ENCODE measurements around the gene CDKL1.
"Not testable (repeated sequence)": the region's sequence is repeated elsewhere in the genome, so short reads cannot be mapped to it uniquely, and the experiment has no call there.

CDKL1 gene

DNA sequence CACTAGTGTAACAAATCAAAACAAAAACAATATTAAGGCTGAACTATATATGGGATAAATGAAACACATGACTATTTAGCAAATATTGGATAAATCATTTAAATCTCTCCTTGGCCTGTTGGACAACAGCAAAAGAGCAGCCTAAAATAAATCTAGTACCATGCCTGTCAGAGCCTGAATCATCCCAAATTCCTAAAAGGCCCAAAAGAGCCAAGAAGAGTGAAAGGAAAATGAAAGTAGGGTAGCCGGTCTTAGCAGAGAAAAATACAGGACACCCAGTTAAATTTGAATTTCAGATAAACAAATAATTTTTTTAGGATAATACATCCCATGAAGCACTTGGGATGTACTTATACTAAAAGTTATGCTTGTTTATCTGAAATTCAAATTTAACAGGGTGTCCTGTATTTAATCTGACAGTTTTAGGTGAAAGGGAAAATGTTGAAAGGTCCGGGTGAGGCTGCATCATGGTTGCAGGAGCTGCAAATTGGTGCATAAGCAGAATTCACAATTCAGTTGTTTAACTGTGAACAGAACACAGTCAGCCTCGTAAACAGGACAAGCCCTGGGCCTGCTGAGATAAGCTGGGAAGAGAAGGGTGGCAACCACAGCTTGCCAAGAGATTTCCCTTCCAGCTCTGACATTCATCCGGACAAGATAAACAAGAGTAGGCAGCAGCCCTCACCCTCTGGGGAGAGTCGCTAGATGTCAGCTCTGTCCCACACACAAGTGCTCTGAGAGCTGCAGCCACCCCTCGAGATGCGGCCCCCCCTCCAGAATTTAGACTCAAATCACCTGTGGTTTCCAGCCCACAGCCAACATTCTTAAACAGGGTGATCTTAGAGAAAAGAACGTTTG, 54.2 kb downstream of the CDKL1 start:
- DNase-seq (ENCODE audit: low read depth, low spot score) = peak; percentile 60
- no peak overlapping the region for H3K4me3 ChIP-seq (ENCODE audit: low read length)

DNA sequence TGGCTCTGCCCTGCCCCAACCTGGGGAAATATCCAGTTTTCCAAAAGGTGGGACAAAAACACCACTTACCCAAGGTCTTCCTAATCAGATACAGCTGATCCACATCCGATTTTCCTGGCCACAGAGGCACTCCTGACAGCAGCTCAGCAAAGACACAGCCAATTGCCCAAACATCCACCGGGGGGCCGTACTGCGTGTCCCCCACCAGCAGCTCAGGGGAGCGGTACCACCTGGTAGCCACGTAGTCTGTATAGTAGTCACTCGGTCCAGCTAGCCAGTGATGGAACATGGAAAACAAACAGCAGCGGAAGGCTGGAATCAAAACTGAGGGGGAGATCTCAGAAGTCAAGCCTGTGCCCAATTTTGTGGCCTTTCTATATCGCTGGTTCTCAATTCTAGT, 55.7 kb downstream of the CDKL1 start:
- DNase-seq (ENCODE audit: low read depth, low spot score) = no peak
- H3K4me3 ChIP-seq (ENCODE audit: low read length) = no peak overlapping the region

DNA sequence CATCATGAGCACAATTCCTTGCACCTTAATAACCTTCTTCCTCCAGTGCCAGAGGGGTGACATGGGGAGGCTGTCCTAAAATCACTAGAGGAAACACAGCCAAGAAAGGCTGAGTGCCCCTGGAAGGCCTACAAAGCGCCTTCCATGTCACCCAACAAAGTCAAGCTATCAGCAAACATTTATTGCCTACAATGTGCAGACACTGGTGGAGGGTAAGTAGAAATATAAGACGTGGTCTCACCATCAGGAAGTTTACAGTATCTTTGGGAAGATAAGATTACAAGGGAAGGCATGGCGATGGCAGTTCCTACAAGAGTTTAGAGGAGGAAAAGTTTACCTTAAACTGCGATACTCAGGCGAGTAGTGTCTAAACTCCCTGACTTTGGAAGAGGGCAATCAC, 56.6 kb downstream of the CDKL1 start:
- no peak overlapping the region for H3K4me3 ChIP-seq (ENCODE audit: low read length)
- no peak for DNase-seq (ENCODE audit: low read depth, low spot score)

DNA sequence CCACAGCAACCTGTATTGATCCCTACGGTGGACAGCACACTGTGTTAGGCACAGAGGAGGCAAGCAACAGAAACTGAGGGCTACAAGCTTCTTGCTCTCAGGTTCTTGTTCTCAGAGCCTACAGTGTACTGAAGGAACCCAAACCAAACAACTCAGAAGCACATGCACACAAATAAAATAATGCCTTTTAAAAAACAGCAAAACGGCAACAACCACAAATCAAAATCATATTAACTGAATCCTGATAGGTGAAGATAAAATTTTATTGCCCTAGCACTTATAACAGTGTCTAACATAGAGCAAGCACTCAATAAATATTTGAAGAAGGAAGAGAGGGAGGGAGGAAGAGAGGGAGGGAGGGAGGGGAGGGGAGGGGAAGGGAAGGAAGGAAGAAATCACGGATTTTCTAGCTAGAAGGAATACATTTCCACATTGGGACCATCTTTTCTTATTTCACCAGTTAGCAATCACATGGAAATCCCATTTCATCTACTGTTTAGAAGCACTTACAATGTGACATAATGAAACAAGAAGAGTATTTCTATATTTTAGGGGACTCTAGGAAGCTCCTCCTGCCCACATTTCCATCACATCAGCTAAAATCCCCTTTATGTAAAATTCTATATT, 57.4 kb downstream of the CDKL1 start:
- no peak overlapping the region for H3K4me3 ChIP-seq (ENCODE audit: low read length)
- no peak for DNase-seq (ENCODE audit: low read depth, low spot score)

DNA sequence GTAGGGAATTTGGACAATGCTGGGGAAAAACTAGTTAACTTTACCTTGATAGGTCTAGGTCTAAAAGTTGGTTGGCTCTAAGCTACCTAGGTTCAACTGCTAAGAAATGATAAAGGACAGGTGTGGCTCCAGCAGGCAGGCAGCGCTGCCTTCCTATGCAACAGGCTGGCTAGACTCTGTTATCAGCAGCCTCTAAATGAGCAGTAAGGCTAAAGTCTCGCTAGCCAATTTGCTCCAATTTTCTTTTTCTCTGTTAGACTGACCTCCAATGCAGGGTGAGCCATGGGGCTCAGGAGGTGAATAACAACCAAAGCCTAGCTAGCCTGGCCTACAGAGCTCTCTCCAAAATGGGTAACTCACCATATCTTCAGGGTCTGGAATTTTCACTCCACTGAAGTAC, 58.1 kb downstream of the CDKL1 start:
- DNase-seq (ENCODE audit: low read depth, low spot score) = no peak
- H3K4me3 ChIP-seq (ENCODE audit: low read length) = no peak overlapping the region

DNA sequence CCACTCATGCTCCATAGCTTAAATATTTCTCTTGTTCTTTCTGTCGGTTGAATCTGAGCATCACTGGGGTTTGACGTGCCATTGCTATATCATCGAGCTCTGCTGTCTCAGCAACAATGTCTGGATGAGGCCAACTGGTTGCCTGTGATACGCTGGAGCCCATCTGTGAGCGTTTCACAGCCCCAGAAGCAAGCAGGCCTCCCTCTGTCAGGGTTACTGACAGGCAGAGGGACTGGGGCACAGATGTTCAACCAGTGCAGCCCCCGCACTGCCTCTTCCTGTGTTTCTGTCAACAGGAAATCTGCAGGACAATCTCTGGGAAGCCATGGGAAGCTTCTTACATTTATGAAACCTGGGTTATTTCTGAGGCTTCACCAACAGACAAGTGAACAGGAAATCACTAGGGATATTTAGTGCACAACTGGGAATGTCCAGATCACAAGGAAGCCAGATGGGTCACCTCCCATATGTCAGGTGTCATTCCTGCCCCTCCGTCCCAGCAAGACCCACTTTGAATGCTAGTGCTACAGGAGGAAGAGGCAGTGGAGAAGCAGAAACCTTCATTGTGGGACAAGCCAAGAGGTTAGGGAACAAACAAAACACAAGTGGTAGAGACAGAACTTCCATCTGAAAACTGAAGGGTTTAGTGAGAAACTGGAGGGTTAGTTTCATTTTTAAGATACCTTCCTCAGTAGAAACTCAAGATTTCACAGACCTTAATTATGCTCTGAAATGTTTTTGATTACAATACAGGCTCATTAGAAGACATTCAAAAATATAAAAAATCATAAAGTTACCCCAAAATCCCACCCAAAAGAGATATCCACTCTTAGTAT, 60.5 kb downstream of the CDKL1 start:
- no peak for DNase-seq (ENCODE audit: low read depth, low spot score)
- no peak overlapping the region for H3K4me3 ChIP-seq (ENCODE audit: low read length)

DNA sequence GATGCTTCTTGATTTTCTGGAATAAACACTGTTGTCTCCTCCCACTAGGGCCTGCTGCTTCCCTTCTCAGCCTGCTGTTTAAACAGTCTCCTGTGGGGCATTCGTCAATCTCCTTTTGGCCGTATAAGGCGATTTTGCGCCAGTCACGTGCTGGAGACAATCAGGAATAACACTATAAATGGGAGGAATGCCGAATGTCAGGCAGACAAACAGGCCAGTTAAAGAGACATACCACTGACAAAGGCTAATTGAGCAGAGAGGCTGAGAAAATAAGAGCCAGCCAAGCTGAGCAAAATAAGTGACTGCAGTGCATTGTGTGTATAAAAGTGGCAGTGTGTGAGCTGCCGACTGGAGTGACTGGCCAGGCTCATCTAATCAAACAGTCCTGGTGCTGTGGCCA, 61.3 kb downstream of the CDKL1 start:
- no peak overlapping the region for H3K4me3 ChIP-seq (ENCODE audit: low read length)
- no peak for DNase-seq (ENCODE audit: low read depth, low spot score)

DNA sequence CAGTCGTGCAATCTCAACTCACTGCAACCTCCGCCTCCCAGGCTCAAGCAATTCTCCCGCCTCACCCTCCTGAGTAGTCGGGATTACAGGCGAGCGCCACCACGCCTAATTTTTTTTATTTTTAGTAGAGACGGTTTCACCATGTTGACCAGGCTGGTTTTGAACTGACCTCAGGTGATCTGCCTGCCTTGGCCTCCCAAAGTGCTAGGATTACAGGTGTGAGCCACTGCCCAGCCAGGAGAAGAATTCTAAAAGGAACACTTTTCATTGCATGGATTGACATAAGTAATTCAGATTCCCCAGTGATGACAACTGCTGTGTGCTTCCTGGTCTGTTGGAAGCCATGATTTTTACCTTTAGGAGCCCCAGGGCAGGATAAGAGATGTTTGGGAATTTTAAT, 62.5 kb downstream of the CDKL1 start:
- H3K4me3 ChIP-seq (ENCODE audit: low read length) = no peak overlapping the region
- no peak for DNase-seq (ENCODE audit: low read depth, low spot score)

DNA sequence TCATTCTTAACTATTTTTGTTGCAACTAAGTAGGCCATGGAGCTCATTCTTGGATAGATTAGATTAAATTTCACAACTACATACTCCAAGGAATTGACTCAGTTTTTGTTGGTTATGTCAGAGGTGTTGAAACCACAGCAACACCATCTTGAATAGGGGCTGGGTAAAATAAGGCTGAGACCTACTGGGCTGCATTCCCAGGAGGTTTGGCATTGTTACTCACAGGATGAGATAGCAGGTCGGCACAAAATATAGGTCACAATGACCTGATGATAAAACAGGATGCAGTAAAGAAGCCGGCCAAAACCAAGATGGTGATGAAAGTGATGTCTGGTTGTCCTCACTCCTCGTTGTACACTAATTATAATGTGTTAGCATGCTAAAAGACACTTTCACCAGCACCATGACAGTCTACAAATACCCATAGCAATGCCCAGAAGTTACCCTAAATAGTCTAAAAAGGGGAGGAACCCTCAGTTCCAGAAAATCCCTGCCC, 63.6 kb downstream of the CDKL1 start:
- no peak overlapping the region for H3K4me3 ChIP-seq (ENCODE audit: low read length)
- no peak for DNase-seq (ENCODE audit: low read depth, low spot score)

DNA sequence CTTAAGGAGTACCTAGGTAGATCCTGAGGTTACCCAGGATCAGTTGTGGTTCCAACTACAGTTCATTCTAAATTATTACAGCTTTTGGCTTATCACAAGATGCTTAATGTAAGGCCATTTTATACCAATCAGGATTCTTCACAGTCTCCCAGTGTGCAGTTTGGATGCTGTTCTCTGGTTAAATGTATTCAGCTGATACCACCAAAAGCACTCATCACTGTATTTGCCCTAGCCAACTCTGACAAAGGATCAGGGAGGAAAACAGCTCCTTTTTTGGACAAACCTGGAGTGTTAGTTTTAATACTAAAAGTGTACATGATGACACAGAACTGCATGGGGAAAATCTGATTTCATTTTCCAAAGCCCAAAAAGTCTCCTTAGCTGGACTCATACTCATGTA, 65.1 kb downstream of the CDKL1 start:
- no peak overlapping the region for H3K4me3 ChIP-seq (ENCODE audit: low read length)
- no peak for DNase-seq (ENCODE audit: low read depth, low spot score)

DNA sequence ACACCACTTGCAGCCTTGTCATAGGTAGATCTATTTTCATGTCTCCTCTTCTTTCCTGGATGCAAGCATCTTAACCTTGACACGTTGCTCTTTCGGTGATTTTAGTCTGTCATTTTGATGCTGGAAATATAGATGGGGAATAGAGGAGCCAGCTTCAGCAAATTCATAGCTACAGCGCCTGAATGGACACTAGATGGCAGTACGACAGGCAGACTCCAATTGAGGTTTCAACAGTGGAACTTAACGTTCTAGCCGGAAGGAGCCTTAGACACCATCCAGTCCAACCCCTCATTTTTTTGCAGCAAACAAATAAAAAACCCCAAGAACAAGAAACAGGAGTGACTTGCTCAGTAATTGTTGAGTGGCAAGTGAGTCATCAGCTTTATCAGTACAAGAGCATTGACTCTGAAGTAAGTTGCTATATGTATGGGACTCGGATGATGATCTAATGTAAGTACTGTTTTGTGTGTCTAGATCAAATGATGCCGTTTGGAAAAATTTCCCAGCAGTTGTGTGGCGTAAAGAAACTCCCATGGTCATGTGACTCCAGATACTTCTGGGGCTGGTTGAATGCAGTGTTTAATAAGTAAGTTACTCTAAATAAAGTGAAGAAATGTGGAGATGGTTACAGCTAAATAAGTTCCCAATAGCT, 75.5 kb downstream of the CDKL1 start:
- H3K4me3 ChIP-seq (ENCODE audit: low read length) = peak overlapping the region; percentile 11
- DNase-seq (ENCODE audit: low read depth, low spot score) = peak; percentile 87

DNA sequence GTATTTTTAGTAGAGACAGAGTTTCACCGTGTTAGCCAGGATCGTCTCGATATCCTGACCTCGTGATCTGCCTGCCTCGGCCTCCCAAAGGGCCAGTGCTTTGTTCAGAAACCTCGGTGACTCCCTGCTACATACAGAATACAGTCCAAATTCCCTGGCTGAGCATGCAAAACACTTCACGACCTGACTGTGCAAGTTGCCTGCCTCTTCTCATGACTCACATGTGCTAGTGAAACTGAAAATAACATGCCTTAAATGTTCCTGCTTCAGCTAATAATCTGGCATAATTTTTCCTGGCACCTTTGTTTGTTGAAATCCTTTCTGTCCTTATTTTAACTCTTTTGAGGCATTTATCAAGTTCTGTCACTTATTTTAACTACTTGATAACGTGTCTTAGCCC, 76.4 kb downstream of the CDKL1 start:
- no peak overlapping the region for H3K4me3 ChIP-seq (ENCODE audit: low read length)
- no peak for DNase-seq (ENCODE audit: low read depth, low spot score)

DNA sequence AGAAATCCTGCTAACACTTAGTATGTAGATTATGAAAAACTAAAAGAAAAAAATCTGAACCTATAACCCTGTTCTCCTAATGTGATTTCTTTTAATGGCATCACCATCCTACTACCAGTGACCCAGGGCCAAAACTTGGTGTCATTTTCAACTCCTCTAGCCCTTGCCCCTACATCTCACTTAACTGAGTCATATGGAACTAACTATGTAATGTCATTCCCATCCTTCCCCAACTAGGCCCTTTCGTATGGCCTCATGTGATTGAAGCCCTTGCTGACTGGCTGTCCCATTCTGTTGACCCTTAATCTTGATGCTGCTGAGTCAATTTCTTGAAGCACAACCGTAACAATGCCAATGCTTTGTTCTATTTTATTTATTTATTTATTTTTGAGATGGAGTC, 77.0 kb downstream of the CDKL1 start:
- H3K4me3 ChIP-seq (ENCODE audit: low read length) = no peak overlapping the region
- no peak for DNase-seq (ENCODE audit: low read depth, low spot score)

DNA sequence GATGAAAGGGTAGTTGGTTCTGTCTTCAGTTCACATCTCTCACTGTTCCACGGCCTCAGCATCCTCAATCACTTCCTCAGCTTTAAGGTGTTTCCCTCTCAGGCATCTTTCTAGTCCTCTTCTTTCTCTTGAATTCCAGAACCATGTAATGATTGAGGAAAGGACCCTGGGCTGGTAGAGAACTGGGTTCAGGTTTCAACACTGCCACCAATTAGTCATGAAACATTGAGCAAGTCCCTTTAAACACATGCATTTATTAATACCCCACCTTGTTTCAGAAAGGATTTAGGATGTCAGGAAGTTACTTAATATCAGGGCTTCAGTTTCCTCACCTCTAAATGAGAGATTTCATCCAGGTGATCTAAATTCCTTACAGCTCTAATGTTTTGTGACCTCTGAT, 77.4 kb downstream of the CDKL1 start:
- no peak overlapping the region for H3K4me3 ChIP-seq (ENCODE audit: low read length)
- DNase-seq (ENCODE audit: low read depth, low spot score) = no peak

DNA sequence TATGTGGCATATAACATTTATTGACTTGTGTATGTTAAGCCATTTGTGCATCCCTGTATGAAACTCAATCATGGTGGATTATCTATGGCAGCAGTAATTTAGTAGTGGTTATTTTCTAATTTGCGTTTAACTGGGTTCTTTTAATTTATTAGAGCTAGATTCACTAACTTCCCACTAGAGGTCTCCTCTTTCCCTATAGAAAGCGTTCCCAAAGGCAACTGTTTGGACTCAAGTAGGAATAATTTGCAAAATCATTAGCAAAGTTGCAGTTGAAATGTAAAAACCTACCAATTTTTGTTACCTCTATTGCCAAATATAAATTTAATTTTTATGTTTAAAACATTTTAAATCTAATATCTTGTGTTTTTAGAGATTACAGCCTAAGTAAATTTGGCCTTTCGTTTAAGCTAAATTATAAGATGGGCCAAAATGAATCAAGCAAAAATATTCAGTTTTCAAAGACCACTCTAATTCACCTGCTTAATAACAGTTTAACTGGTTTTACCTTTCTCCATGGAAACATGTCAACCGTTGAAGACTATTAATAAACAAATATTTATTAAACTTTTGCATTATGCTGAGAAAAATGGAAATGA, 78.6 kb downstream of the CDKL1 start:
- no peak overlapping the region for H3K4me3 ChIP-seq (ENCODE audit: low read length)
- no peak for DNase-seq (ENCODE audit: low read depth, low spot score)

DNA sequence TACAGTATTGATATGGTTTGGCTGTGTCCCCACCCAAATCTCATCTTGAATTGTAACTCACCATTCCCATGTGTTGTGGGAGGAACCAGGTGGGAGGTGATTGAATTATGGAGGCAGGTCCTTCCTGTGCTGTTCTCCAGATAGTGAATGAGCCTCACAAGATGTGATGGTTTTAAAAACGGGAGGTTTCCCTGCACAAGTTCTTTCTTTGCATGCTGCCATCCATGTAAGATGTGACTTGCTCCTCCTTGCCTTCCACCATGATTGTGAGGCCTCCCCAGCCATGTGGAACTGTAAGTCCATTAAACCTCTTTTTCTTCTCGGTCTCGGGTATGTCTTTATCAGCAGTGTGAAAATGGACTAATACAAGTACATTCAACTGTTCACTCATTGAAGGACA, 82.6 kb downstream of the CDKL1 start:
- H3K4me3 ChIP-seq (ENCODE audit: low read length); DNase-seq (ENCODE audit: low read depth, low spot score): not testable (repeated sequence)

DNA sequence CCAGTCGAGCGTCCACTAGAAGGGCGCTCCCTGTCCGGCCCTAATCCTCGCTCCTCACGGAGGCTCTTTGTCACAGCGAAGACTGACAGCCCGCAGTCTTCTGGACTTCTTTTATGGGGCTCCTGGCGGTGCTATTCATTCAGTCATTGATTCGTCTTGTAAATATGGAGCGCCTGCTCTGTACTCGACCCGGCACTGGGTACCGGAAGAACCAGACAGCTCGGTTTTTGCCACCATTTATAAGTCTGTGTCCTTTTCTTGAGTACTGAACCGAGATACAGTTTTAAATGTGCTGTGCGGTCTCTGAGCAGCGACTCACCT, 84.0 kb downstream of the CDKL1 start:
- DNase-seq (ENCODE audit: low read depth, low spot score) = peak; percentile 35
- peak overlapping the region; percentile 92 for H3K4me3 ChIP-seq (ENCODE audit: low read length)

DNA sequence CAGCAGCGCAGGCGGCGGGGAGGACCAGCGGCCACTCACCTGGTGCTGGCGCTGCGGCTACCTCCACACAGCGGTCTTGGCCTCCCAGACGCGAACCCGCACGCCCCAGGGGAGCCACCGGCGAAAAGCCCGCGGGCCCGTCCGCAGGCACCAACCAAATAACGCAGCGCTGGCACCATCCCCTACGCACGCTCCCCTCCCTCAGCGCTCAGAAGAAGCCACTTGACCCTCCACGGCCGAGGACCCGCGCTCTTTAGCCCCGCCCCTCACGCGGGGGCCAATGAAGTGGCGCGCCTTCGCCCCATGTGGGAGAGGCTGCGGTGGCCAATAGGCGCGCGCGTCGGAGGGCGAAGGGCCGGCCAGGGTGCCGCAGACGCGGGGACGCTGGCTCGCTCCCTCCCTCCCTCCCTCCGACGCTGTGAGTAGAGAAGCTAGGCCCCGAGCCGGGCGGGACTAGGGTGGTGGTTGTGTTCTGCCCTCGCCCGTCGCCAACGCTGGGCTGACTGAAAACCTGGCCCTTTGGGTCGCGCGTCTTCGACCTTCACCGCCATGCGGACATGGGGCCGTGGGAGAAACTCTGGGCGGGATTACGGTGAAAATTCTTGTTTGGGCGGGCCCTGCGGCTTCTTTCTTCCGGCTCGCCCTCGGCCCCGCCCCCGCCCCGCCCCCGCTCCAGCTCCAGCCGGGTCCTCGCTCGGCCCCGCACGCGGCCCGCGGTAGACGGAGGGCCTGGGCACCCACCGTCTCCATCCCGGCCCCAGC, 84.5 kb downstream of the CDKL1 start, which contains the start of the genes DMAC2L and L2HGDH:
DMAC2L (plus strand) TSS at position 353 of the 762 bp plus-strand sequence. CDS start 9,164 bp downstream, outside the sequence.
L2HGDH (minus strand) TSS at position 258 of the 762 bp plus-strand sequence; CDS start at position 179, 79 bp downstream.
- peak within 1 kb of the TSS; percentile 92 for H3K4me3 ChIP-seq (ENCODE audit: low read length)

More for the DNA sequence above, 84.5 kb downstream of the CDKL1 start, which contains the start of the genes DMAC2L and L2HGDH:
- DNase-seq (ENCODE audit: low read depth, low spot score) = peak; percentile 80

Measured in Jurkat, Clone E6-1 (cell line).